ENCODE measurements around the gene FOXRED1. TPM values are rescaled to one million over a fixed set of nuclear protein-coding genes. Genes with fewer than 3 reads are reported as not detected.
A peak's percentile ranks its signal among the peaks of the same experiment; 100 is the strongest.

FOXRED1 gene
- total RNA-seq, result 10 to 100 TPM; 46.0 to 47.3 TPM

DNA sequence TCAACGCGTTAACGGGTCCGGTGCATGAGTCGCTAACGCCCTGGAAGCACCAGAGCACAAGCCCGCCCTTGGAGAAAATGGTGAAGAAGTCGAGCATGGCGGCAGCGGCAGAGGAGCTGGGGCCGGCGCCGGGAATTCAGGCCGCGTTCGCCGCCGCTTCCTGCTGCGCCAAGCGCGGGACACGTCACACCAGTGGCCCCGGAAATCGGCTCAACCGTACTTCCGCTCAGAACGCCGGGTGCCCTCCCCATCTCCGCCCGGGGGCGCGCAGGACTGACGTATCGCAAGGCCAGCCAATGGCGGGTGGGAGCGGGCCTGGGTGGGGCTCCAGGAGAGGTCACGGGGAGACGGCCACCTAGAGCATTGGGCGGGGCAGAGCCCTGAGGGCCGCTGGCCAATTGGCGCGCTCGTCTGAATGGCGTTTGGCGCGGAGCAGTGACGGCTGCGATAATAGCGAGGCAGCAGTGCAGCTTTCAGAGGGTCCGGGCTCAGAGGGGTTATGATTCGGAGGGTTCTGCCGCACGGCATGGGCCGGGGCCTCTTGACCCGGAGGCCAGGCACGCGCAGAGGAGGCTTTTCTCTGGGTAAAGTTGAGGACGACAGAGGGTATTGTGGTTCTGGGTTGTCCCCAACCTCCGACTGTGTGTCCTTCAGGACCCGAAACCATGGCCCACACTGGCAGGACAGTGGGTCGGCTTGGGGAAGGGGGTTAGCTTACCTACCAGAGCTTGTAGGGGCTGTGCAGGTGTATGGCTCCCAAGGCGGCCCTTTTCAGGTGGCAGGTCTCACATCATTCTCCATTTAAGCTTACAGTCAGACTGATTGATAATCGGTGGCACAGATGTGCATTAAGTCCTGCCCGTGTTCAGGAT lies at the start of gene FOXRED1, which contains the start of gene SRPRA:
Gene FOXRED1 (plus strand): TSS at position 447 of the 872 bp plus-strand sequence. CDS start 53 bp downstream, at position 500.
Gene SRPRA (minus strand): TSS at position 188 of the 872 bp plus-strand sequence. CDS start 91 bp downstream, at position 97.
- POLR2A ChIA-PET, result interaction anchor here (0.6 to 3.3 kb wide), 13 partner anchors 9 to 212 kb away, joined by 3 to 25 read pairs (median 4); partner anchors contain the start of genes CDON, DCPS, FAM118B and RPUSD4
- intact Hi-C loops (cut with micrococcal nuclease), result no loop called here
- TF ChIP-seq, protein P1, sequence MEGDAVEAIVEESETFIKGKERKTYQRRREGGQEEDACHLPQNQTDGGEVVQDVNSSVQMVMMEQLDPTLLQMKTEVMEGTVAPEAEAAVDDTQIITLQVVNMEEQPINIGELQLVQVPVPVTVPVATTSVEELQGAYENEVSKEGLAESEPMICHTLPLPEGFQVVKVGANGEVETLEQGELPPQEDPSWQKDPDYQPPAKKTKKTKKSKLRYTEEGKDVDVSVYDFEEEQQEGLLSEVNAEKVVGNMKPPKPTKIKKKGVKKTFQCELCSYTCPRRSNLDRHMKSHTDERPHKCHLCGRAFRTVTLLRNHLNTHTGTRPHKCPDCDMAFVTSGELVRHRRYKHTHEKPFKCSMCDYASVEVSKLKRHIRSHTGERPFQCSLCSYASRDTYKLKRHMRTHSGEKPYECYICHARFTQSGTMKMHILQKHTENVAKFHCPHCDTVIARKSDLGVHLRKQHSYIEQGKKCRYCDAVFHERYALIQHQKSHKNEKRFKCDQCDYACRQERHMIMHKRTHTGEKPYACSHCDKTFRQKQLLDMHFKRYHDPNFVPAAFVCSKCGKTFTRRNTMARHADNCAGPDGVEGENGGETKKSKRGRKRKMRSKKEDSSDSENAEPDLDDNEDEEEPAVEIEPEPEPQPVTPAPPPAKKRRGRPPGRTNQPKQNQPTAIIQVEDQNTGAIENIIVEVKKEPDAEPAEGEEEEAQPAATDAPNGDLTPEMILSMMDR (IDR thresholded peaks at IDR 0.05), result no peak
- CTCF ChIA-PET, result interaction anchor here (0.5 to 1.0 kb wide), 2 partner anchors 42 to 1685 kb away, joined by 3 read pairs; no protein-coding TSS in a partner anchor
- Mint-ChIP-seq H3K4me3 (peak within 1 kb of the TSS; percentile 96), H3K27me3 (no peaks in the 10 kb centered on the region), H3K4me1 (ENCODE audit: low read depth) (peaks cover 38% of the 10 kb centered on the region), H3K27ac (peak within 1 kb of the TSS; percentile 97), H3K36me3 (ENCODE audit: low read depth) (peaks cover 57% of the 10 kb centered on the region), H3K9me3 (no peaks in the 10 kb centered on the region)
- ATAC-seq (peak; percentile 100), DNase-seq (peak; percentile 100)

DNA sequence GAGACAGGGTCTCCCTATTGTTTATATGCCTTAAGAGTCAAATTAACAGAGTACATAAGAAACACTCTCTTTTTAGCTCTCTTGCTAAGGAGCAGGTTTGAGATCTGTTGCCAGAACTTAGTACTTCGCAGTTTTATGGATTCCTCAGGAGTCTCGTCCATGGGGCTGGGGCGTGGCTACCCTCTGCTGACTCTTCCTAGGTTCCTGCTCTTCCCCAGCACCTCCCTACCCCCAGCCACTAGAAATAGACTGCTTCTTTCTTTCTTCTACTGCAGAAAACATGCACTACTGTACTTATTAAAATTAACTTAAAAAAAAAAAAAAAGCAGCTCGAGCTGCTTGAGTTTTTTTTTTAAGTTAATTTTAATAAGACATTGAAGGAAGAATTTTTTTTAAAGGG lies 49.4 kb upstream of the FOXRED1 start:
- H3K9me3 Mint-ChIP-seq, result no peaks in the 10 kb centered on the region
- intact Hi-C loops (cut with micrococcal nuclease), result no loop called here
- peaks cover 18% of the 10 kb centered on the region for H3K4me1 Mint-ChIP-seq (ENCODE audit: low read depth)
- ATAC-seq (no peak), DNase-seq (no peak)
- H3K4me3 Mint-ChIP-seq, result no peak overlapping the region
- H3K36me3 Mint-ChIP-seq (ENCODE audit: low read depth), result no peaks in the 10 kb centered on the region
- H3K27me3 Mint-ChIP-seq, result no peaks in the 10 kb centered on the region
- no peak overlapping the region for H3K27ac Mint-ChIP-seq
- POLR2A ChIA-PET, result interaction anchor here (1.7 kb wide), 1 partner anchor 315 kb away, joined by 4 read pairs; the partner anchor contains the start of gene DDX25
- CTCF ChIA-PET, result no interaction called here
- TF ChIP-seq, protein P1 (IDR thresholded peaks at IDR 0.05), result no peak

DNA sequence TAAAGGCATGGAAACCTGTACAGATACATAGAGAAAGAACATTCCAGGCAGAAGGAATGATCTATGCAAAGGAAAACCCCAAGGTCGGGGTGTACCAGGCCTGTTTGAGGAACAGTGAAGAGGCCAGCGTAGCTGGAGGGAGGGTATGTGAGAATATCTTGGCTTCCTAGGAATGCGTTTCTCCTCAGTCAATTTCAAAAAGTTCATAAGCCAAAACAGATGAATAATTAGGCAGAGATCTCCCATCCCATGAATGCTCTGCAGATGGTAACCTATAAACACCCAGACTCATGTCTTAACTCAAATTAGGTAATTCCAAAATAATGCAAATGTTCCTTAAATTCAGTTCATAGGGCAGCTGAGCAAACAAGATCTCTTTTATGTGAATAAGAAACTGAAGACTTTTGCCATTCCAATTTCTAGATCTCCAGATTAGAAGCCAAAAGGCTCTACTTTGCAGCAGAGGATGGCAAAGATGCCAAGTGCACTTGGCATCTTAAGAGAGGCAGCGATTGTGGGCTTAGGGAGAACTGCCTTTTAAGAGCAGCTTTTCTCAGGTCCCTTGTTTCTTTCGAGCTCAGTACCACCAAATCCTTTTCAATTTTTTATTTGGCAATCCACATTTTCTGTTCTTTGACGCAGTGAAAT lies 44.2 kb upstream of the FOXRED1 start:
- Mint-ChIP-seq H3K27ac (no peak overlapping the region), H3K36me3 (ENCODE audit: low read depth) (no peaks in the 10 kb centered on the region), H3K4me3 (no peak overlapping the region), H3K4me1 (ENCODE audit: low read depth) (no peaks in the 10 kb centered on the region), H3K9me3 (no peaks in the 10 kb centered on the region), H3K27me3 (no peaks in the 10 kb centered on the region)
- ATAC-seq (no peak), DNase-seq (no peak)
- TF ChIP-seq, protein P1 (IDR thresholded peaks at IDR 0.05), result no peak
- ChIA-PET CTCF (interaction anchor here (0.7 to 1.5 kb wide), 2 partner anchors 9 to 12 kb away, joined by 3 to 4 read pairs; no protein-coding TSS in a partner anchor), POLR2A (interaction anchor here (1.7 kb wide), 1 partner anchor 21 kb away, joined by 6 read pairs; no protein-coding TSS in a partner anchor)
- intact Hi-C loops (cut with micrococcal nuclease), result no loop called here

DNA sequence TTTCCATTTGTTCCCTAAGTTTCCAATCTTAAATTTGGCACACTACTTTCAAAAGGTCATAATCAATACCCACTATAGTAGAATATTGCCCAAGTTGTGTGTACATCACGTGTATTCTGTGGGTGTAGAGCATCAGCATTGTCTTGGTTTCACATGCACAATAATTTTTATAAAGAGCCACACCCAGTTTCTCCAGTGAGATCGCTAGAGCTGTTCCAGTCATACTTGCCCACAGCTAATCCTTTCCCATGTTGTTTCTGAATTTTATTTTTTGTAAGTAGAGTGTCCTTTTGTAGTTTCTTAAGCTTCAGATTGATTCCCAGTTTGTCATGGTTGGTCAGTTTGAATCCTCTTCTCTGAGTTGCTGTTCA lies 43.7 kb upstream of the FOXRED1 start:
- H3K27ac Mint-ChIP-seq, result no peak overlapping the region
- DNase-seq (no peak), ATAC-seq (no peak)
- POLR2A ChIA-PET, result interaction anchor here (1.7 kb wide), 1 partner anchor 21 kb away, joined by 6 read pairs; no protein-coding TSS in a partner anchor
- TF ChIP-seq, protein P1 (IDR thresholded peaks at IDR 0.05), result no peak
- no peaks in the 10 kb centered on the region for H3K36me3 Mint-ChIP-seq (ENCODE audit: low read depth)
- H3K27me3 Mint-ChIP-seq, result no peaks in the 10 kb centered on the region
- H3K9me3 Mint-ChIP-seq, result no peaks in the 10 kb centered on the region
- CTCF ChIA-PET, result interaction anchor here (1.5 kb wide), 1 partner anchor 8 kb away, joined by 4 read pairs; no protein-coding TSS in a partner anchor
- H3K4me3 Mint-ChIP-seq, result no peak overlapping the region
- intact Hi-C loops (cut with micrococcal nuclease), result no loop called here
- no peaks in the 10 kb centered on the region for H3K4me1 Mint-ChIP-seq (ENCODE audit: low read depth)

Measured in activated CD8-positive, alpha-beta T cell treated with anti-CD3 and anti-CD28 coated beads for 36 hours (primary cell).